ENCODE data around the gene TRAPPC5.
"Not testable (repeated sequence)": the region's sequence is repeated elsewhere in the genome, so short reads cannot be mapped to it uniquely, and the experiment has no call there.

Gene TRAPPC5

GRCh38 chr19:7639863-7640348, 40.7 kb upstream of the TRAPPC5 start:
- no CpG with 5 or more reads among the region's 13 CpGs for WGBS (ENCODE audit: insufficient coverage, insufficient read length)
- Histone ChIP-seq H3K27me3 (ENCODE audit: control insufficient read depth, insufficient read depth, low read length) (no peaks in the 10 kb centered on the region; the same call in 1 of the 2 replicates), H3K9me3 (ENCODE audit: control insufficient read depth, insufficient read depth, low read length) (no peaks in the 10 kb centered on the region), H3K4me1 (ENCODE audit: control insufficient read depth, insufficient read depth, low read length) (peaks cover 2% of the 10 kb centered on the region; the same call in 1 of the 2 replicates), H3K4me3 (ENCODE audit: low read length) (no peak overlapping the region), H3K36me3 (ENCODE audit: control insufficient read depth, insufficient read depth, low read length) (no peaks in the 10 kb centered on the region), H3K27ac (ENCODE audit: low read length) (no peak overlapping the region)
- DNase-seq (ENCODE audit: low read depth, low spot score): no peak

GRCh38 chr19:7640803-7641202, 39.8 kb upstream of the TRAPPC5 start:
- no CpG with 5 or more reads among the region's 11 CpGs for WGBS (ENCODE audit: insufficient coverage, insufficient read length)
- Histone ChIP-seq H3K4me3 (ENCODE audit: low read length) (no peak overlapping the region), H3K27me3 (ENCODE audit: control insufficient read depth, insufficient read depth, low read length) (no peaks in the 10 kb centered on the region; the same call in 1 of the 2 replicates), H3K27ac (ENCODE audit: low read length) (no peak overlapping the region), H3K4me1 (ENCODE audit: control insufficient read depth, insufficient read depth, low read length) (peaks cover 2% of the 10 kb centered on the region; the same call in 1 of the 2 replicates), H3K9me3 (ENCODE audit: control insufficient read depth, insufficient read depth, low read length) (no peaks in the 10 kb centered on the region), H3K36me3 (ENCODE audit: control insufficient read depth, insufficient read depth, low read length) (no peaks in the 10 kb centered on the region)
- no peak for DNase-seq (ENCODE audit: low read depth, low spot score)

GRCh38 chr19:7641290-7642276, 39.0 kb upstream of the TRAPPC5 start:
- Histone ChIP-seq H3K27ac (ENCODE audit: low read length) (no peak overlapping the region), H3K4me1 (ENCODE audit: control insufficient read depth, insufficient read depth, low read length) (peaks cover 2% of the 10 kb centered on the region; the same call in 1 of the 2 replicates), H3K36me3 (ENCODE audit: control insufficient read depth, insufficient read depth, low read length) (peaks cover 2% of the 10 kb centered on the region; the same call in 1 of the 2 replicates), H3K27me3 (ENCODE audit: control insufficient read depth, insufficient read depth, low read length) (no peaks in the 10 kb centered on the region), H3K4me3 (ENCODE audit: low read length) (no peak overlapping the region), H3K9me3 (ENCODE audit: control insufficient read depth, insufficient read depth, low read length) (no peaks in the 10 kb centered on the region)
- DNase-seq (ENCODE audit: low read depth, low spot score): no peak
- WGBS (ENCODE audit: insufficient coverage, insufficient read length): no CpG with 5 or more reads among the region's 43 CpGs

GRCh38 chr19:7642295-7643030, 38.2 kb upstream of the TRAPPC5 start:
- Histone ChIP-seq H3K36me3 (ENCODE audit: control insufficient read depth, insufficient read depth, low read length) (peaks cover 2% of the 10 kb centered on the region; the same call in 1 of the 2 replicates), H3K4me3 (ENCODE audit: low read length) (no peak overlapping the region), H3K27me3 (ENCODE audit: control insufficient read depth, insufficient read depth, low read length) (no peaks in the 10 kb centered on the region), H3K9me3 (ENCODE audit: control insufficient read depth, insufficient read depth, low read length) (no peaks in the 10 kb centered on the region), H3K27ac (ENCODE audit: low read length) (no peak overlapping the region), H3K4me1 (ENCODE audit: control insufficient read depth, insufficient read depth, low read length) (no peaks in the 10 kb centered on the region)
- no CpG with 5 or more reads among the region's 27 CpGs for WGBS (ENCODE audit: insufficient coverage, insufficient read length)
- DNase-seq (ENCODE audit: low read depth, low spot score): no peak

- Histone ChIP-seq H3K27ac (ENCODE audit: low read length) (no peak overlapping the region), H3K4me3 (ENCODE audit: low read length) (no peak overlapping the region), H3K27me3 (ENCODE audit: control insufficient read depth, insufficient read depth, low read length) (no peaks in the 10 kb centered on the region), H3K9me3 (ENCODE audit: control insufficient read depth, insufficient read depth, low read length) (no peaks in the 10 kb centered on the region), H3K4me1 (ENCODE audit: control insufficient read depth, insufficient read depth, low read length) (no peaks in the 10 kb centered on the region), H3K36me3 (ENCODE audit: control insufficient read depth, insufficient read depth, low read length) (peaks cover 2% of the 10 kb centered on the region; the same call in 1 of the 2 replicates)
- no CpG with 5 or more reads among the region's 8 CpGs for WGBS (ENCODE audit: insufficient coverage, insufficient read length)
- DNase-seq (ENCODE audit: low read depth, low spot score): no peak
These were observed 37.6 kb upstream of the TRAPPC5 start for GRCh38 chr19:7643031-7643415.

GRCh38 chr19:7643629-7644549, 36.7 kb upstream of the TRAPPC5 start:
- no CpG with 5 or more reads among the region's 10 CpGs for WGBS (ENCODE audit: insufficient coverage, insufficient read length)

GRCh38 chr19:7644550-7644877, 36.1 kb upstream of the TRAPPC5 start:
- H3K27me3 ChIP-seq (ENCODE audit: control insufficient read depth, insufficient read depth, low read length): no peaks in the 10 kb centered on the region
- no peaks in the 10 kb centered on the region for H3K4me1 ChIP-seq (ENCODE audit: control insufficient read depth, insufficient read depth, low read length)
- peaks cover 2% of the 10 kb centered on the region; the same call in 1 of the 2 replicates for H3K36me3 ChIP-seq (ENCODE audit: control insufficient read depth, insufficient read depth, low read length)
- DNase-seq (ENCODE audit: low read depth, low spot score): no peak
- H3K27ac ChIP-seq (ENCODE audit: low read length): no peak overlapping the region
- no peaks in the 10 kb centered on the region for H3K9me3 ChIP-seq (ENCODE audit: control insufficient read depth, insufficient read depth, low read length)
- H3K4me3 ChIP-seq (ENCODE audit: low read length): no peak overlapping the region
- WGBS (ENCODE audit: insufficient coverage, insufficient read length): no CpG with 5 or more reads among the region's 20 CpGs

More at GRCh38 chr19:7643629-7644549, 36.7 kb upstream of the TRAPPC5 start:
- not testable (repeated sequence) for H3K9me3 ChIP-seq (ENCODE audit: control insufficient read depth, insufficient read depth, low read length); H3K36me3 ChIP-seq (ENCODE audit: control insufficient read depth, insufficient read depth, low read length); H3K27ac ChIP-seq (ENCODE audit: low read length); H3K27me3 ChIP-seq (ENCODE audit: control insufficient read depth, insufficient read depth, low read length); DNase-seq (ENCODE audit: low read depth, low spot score); H3K4me3 ChIP-seq (ENCODE audit: low read length); H3K4me1 ChIP-seq (ENCODE audit: control insufficient read depth, insufficient read depth, low read length)

GRCh38 chr19:7645163-7645562, 35.5 kb upstream of the TRAPPC5 start:
- DNase-seq (ENCODE audit: low read depth, low spot score): no peak
- Histone ChIP-seq H3K4me3 (ENCODE audit: low read length) (no peak overlapping the region), H3K27me3 (ENCODE audit: control insufficient read depth, insufficient read depth, low read length) (no peaks in the 10 kb centered on the region), H3K27ac (ENCODE audit: low read length) (no peak overlapping the region), H3K4me1 (ENCODE audit: control insufficient read depth, insufficient read depth, low read length) (no peaks in the 10 kb centered on the region), H3K9me3 (ENCODE audit: control insufficient read depth, insufficient read depth, low read length) (no peaks in the 10 kb centered on the region), H3K36me3 (ENCODE audit: control insufficient read depth, insufficient read depth, low read length) (peaks cover 2% of the 10 kb centered on the region; the same call in 1 of the 2 replicates)
- no CpG with 5 or more reads among the region's 14 CpGs for WGBS (ENCODE audit: insufficient coverage, insufficient read length)

GRCh38 chr19:7645656-7646425, 34.8 kb upstream of the TRAPPC5 start:
- no peaks in the 10 kb centered on the region for H3K27me3 ChIP-seq (ENCODE audit: control insufficient read depth, insufficient read depth, low read length)
- H3K4me3 ChIP-seq (ENCODE audit: low read length): no peak overlapping the region
- H3K4me1 ChIP-seq (ENCODE audit: control insufficient read depth, insufficient read depth, low read length): no peaks in the 10 kb centered on the region
- H3K27ac ChIP-seq (ENCODE audit: low read length): no peak overlapping the region
- no peak for DNase-seq (ENCODE audit: low read depth, low spot score)
- no peaks in the 10 kb centered on the region for H3K9me3 ChIP-seq (ENCODE audit: control insufficient read depth, insufficient read depth, low read length)
- peaks cover 2% of the 10 kb centered on the region; the same call in 1 of the 2 replicates for H3K36me3 ChIP-seq (ENCODE audit: control insufficient read depth, insufficient read depth, low read length)
- WGBS (ENCODE audit: insufficient coverage, insufficient read length): no CpG with 5 or more reads among the region's 20 CpGs

All from iPS DF 6.9 (cell line).